CD4-positive, alpha-beta T cell treated with Interleukin-17A for 1 hour (primary cell): Measurements from ENCODE around the gene FBXW2.

Experiments used
- DNase-seq: peaks from one replicate; pipeline ENCODE4 v3.0.0-alpha.2; 2020

FBXW2 gene

DNA sequence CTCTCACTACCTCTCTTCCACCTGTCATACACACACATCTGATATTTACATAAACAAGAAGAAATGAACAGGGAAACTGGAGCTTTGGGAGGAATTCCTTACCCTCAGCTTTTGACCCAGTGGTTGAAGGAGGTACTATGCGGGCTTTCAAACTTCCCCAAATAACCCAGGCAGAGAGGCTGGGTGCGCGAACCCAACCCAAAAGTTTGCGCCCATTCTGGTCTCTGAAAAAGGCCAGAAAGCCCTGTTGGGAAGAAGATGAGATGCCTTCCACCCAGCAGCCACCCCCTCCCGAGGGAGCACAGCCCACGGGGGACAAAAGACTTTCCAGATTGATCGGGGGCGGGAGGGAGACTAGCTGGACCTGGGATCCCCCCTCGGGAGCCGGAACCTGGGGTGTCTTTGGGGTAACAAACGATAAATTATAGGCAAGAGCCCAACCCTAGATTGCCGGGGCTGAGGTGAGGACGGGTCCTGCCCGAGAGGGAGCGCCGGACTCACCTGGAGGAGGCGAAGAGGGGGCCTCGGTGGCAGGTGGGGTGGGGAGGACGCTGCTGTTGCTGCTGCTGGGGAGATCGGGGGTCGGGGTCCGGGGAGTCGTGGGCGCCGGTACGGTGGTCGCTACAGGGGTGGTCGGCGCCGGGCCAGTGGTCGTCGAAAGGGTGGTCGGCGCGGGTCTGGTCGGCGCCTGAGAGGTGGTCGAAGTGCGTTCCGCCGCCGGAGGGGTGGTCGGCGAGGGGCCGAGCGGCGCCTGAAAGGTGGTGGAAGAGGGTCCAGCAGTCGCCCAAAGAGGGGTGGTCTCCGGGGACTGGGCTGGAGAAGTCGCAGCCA, 79.7 kb downstream of the FBXW2 start:
- no peak for DNase-seq

- no peak for DNase-seq
Measured at GRCh38 chr9:120712539-120713031, 80.6 kb downstream of the FBXW2 start.

- DNase-seq, result no peak
Measured at GRCh38 chr9:120711841-120712538, 81.2 kb downstream of the FBXW2 start.

GRCh38 chr9:120711354-120711753, 81.9 kb downstream of the FBXW2 start:
- DNase-seq, result no peak

- DNase-seq, result peak; percentile 78
Measured at GRCh38 chr9:120710110-120710981, 82.9 kb downstream of the FBXW2 start.

- no peak for DNase-seq
Measured at GRCh38 chr9:120708526-120709224, 84.5 kb downstream of the FBXW2 start.

- DNase-seq, result no peak
Measured at GRCh38 chr9:120707170-120707569, 86.0 kb downstream of the FBXW2 start.
